Neural progenitor cell (in vitro differentiated cells): ENCODE results near the gene WFIKKN1. TPM values are rescaled to one million over a fixed set of nuclear protein-coding genes. Genes with fewer than 3 reads are reported as not detected.

ENCODE experiments used
- DNase-seq: peaks from one replicate; pipeline ENCODE4 v3.0.0-alpha.2; 2016; ENCODE audit warnings: low spot score
- H2AFZ ChIP-seq: fragments of 200-600 bp; sonication (generic); replicated peaks from 2 replicates; pipeline ENCODE4 v1.6.1; 2016; ENCODE audit warnings: antibody characterized with exemption
- H3F3A ChIP-seq: fragments of 200-600 bp; sonication (generic); 2 replicates; pipeline ENCODE4 v1.6.1; 2016; ENCODE audit warnings: antibody characterized with exemption, low read depth
- H3K27ac ChIP-seq: fragments of 200-600 bp; sonication (generic); 2 replicates; pipeline ENCODE4 v1.5.1; 2016; ENCODE audit warnings: mild to moderate bottlenecking
- H3K27me3 ChIP-seq: fragments of 200-600 bp; sonication (generic); 2 replicates; pipeline ENCODE4 v1.6.1; 2016; ENCODE audit warnings: mild to moderate bottlenecking, moderate library complexity
- H3K36me3 ChIP-seq: fragments of 200-600 bp; sonication (generic); 2 replicates; pipeline ENCODE4 v1.5.1; 2016
- H3K4me1 ChIP-seq: fragments of 200-600 bp; sonication (generic); 2 replicates; pipeline ENCODE4 v1.6.1; 2016; ENCODE audit warnings: mixed run types
- H3K4me2 ChIP-seq: fragments of 200-600 bp; sonication (generic); 2 replicates; pipeline ENCODE4 v1.6.1; 2016
- H3K4me3 ChIP-seq: fragments of 200-600 bp; sonication (generic); 2 replicates; pipeline ENCODE4 v1.5.1; 2016
- H3K79me2 ChIP-seq: fragments of 200-600 bp; sonication (generic); 2 replicates; pipeline ENCODE4 v1.6.1; 2016; ENCODE audit warnings: low read depth
- H3K9ac ChIP-seq: fragments of 200-600 bp; sonication (generic); 2 replicates; pipeline ENCODE4 v1.6.1; 2016
- H3K9me3 ChIP-seq: fragments of 200-600 bp; sonication (generic); 2 replicates; pipeline ENCODE4 v1.5.1; 2016; ENCODE audit warnings: low read depth
- H4K20me1 ChIP-seq: fragments of 200-600 bp; sonication (generic); 2 replicates; pipeline ENCODE4 v1.6.1; 2016; ENCODE audit warnings: low read depth
- H3K27ac Mint-ChIP-seq: 3 replicates; pipeline ENCODE4 v1.8.0; 2021; ENCODE audit warnings: mixed read lengths
- H3K27me3 Mint-ChIP-seq: 2 replicates; pipeline ENCODE4 v1.8.0; 2022; ENCODE audit warnings: low read depth, mild to moderate bottlenecking, inconsistent platforms, moderate library complexity, mixed read lengths; ENCODE audit not compliant: insufficient read depth
- H3K36me3 Mint-ChIP-seq: 3 replicates; pipeline ENCODE4 v1.8.0; 2021; ENCODE audit warnings: mixed read lengths
- H3K4me1 Mint-ChIP-seq: 3 replicates; pipeline ENCODE4 v1.8.0; 2021; ENCODE audit warnings: mixed read lengths
- H3K4me3 Mint-ChIP-seq: 3 replicates; pipeline ENCODE4 v1.8.0; 2021; ENCODE audit warnings: mild to moderate bottlenecking, moderate library complexity, mixed read lengths
- H3K9me3 Mint-ChIP-seq: 3 replicates; pipeline ENCODE4 v1.8.0; 2020; ENCODE audit warnings: mixed read lengths
- CTCF ChIP-seq: fragments of 200-600 bp; sonication (generic); IDR thresholded peaks from 2 replicates; pipeline ENCODE4 v1.5.1; 2017; ENCODE audit warnings: antibody characterized with exemption, mild to moderate bottlenecking
- EZH2 ChIP-seq: fragments of 200-600 bp; sonication (generic); IDR thresholded peaks from 2 replicates; pipeline ENCODE4 v1.6.1; 2017; ENCODE audit warnings: antibody characterized with exemption, mild to moderate bottlenecking, moderate library complexity
- EZH2phosphoT487 ChIP-seq: fragments of 200-600 bp; sonication (generic); IDR thresholded peaks from 2 replicates; pipeline ENCODE4 v1.6.1; 2017; ENCODE audit warnings: antibody characterized with exemption
- total RNA-seq: library from RNA; depleted of rRNA; stranded (reverse); fragments of >200 nt; gene quantifications from 2 replicates; pipeline ENCODE4 v1.2.3, GENCODE V29; 2015; ENCODE audit warnings: low replicate concordance

WFIKKN1 gene
- total RNA-seq, 1 donor from 2014 or later, result 5.9 TPM

DNA sequence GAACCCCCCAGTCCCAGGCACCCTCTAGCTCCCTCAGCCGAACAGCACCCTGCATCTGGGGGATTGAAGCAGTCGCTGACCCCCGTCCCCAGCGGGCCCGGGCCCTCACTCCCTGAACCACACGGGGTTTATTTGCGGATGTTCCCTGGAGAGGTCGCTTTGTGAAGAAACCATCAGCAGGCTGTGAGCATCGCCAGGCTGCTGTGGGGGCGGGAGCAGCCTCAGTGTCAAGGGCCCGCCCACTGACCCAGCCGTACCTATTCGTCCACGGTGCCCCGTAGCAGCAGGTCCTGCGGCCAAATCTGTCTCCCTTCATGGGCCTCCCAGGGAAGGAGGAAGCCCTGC lies 47.3 kb upstream of the WFIKKN1 start:
- no peaks in the 10 kb centered on the region for H3K36me3 Mint-ChIP-seq
- H3K4me3 ChIP-seq, result no peak overlapping the region
- peaks cover 6% of the 10 kb centered on the region for H3K27me3 Mint-ChIP-seq
- H3K4me2 ChIP-seq, result peak overlapping the region; percentile 55
- peaks cover 8% of the 10 kb centered on the region for H3K79me2 ChIP-seq
- H3K27me3 ChIP-seq, result peaks cover 37% of the 10 kb centered on the region
- no peak for DNase-seq
- no peak overlapping the region for H3K27ac Mint-ChIP-seq
- H3K36me3 ChIP-seq, result no peaks in the 10 kb centered on the region
- no peak overlapping the region for H2AFZ ChIP-seq
- no peak for TF ChIP-seq EZH2
- H3K4me3 Mint-ChIP-seq, result no peak overlapping the region
- no peaks in the 10 kb centered on the region for H3K9me3 ChIP-seq
- peaks cover 58% of the 10 kb centered on the region for H4K20me1 ChIP-seq
- H3K9me3 Mint-ChIP-seq, result no peaks in the 10 kb centered on the region
- H3K9ac ChIP-seq, result no peak overlapping the region
- peaks cover 25% of the 10 kb centered on the region for H3F3A ChIP-seq
- H3K4me1 ChIP-seq, result peaks cover 2% of the 10 kb centered on the region
- no peak overlapping the region for H3K27ac ChIP-seq
- peaks cover 13% of the 10 kb centered on the region for H3K4me1 Mint-ChIP-seq

DNA sequence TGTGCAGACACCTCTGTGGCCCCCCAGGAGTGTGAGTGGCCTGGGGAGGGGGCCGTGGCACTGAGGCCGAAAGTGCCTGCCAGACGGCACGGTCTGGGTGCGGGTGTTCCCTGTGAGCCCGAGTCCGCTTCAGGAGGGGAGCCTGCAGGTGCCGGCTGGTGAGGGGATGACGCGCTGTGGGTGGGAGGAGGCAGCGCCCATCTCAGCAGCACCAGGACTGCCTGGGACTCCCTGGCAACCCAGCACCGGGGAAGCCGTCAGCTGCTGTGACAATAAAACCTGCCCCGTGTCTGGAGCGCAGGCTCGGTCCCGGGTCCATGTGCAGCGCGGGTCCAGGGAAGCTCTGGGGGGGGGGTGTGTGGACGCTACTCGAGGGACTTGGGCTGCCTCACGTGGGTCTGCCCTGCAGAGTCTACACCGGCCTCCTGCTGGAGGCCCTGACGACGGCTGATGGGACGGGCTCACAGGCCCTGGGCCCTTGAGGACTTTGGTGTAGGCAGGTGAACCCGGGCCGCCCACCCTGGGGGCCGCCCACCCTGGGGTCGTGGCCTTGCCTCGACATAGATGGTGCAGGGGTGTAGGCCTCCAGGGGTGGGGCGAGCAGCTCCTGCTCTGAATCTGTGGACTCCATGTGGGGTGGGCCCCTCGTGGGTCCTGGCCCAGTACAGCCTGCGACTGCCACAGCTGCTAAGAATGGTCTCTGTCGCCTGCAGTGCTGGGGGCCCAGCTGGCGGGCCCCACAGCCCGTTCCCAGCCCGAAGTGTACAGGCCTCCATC lies 46.8 kb upstream of the WFIKKN1 start:
- no peaks in the 10 kb centered on the region for H3K9me3 Mint-ChIP-seq
- Histone ChIP-seq H3K4me2 (peak overlapping the region; percentile 55), H3K4me3 (no peak overlapping the region), H3F3A (peaks cover 30% of the 10 kb centered on the region), H4K20me1 (peaks cover 55% of the 10 kb centered on the region), H3K27ac (no peak overlapping the region), H3K4me1 (peaks cover 2% of the 10 kb centered on the region), H3K9ac (no peak overlapping the region), H3K27me3 (peaks cover 37% of the 10 kb centered on the region), H3K9me3 (no peaks in the 10 kb centered on the region), H3K36me3 (no peaks in the 10 kb centered on the region), H3K79me2 (peaks cover 9% of the 10 kb centered on the region), H2AFZ (no peak overlapping the region)
- H3K27me3 Mint-ChIP-seq, result peaks cover 6% of the 10 kb centered on the region
- H3K4me1 Mint-ChIP-seq, result peaks cover 14% of the 10 kb centered on the region
- no peaks in the 10 kb centered on the region for H3K36me3 Mint-ChIP-seq
- TF ChIP-seq EZH2phosphoT487 (no peak), CTCF (no peak), EZH2 (no peak)
- H3K4me3 Mint-ChIP-seq, result no peak overlapping the region
- no peak for DNase-seq
- no peak overlapping the region for H3K27ac Mint-ChIP-seq

DNA sequence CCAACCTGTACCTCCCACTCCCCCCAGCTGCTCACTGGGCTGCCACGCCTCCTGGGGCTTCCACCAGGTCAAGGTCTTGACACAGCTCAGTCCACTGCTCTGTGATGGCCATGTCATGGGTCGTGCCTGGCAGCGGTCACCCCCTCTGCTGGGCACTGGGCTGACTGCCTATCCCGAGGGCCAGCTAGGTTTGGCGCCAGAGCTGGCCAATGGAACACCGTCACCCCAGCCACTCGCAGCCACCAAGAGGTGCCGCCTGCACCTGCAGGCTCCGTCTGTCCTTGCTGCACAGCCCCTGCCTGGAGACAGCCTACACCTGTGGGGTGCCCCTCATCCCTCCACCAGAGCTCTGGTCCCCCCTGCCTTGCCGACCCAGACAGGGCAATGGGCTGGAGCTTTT lies 45.4 kb upstream of the WFIKKN1 start:
- Histone ChIP-seq H3K36me3 (no peaks in the 10 kb centered on the region), H2AFZ (no peak overlapping the region), H3F3A (peaks cover 30% of the 10 kb centered on the region), H3K27me3 (peaks cover 37% of the 10 kb centered on the region), H3K4me2 (no peak overlapping the region), H4K20me1 (peaks cover 53% of the 10 kb centered on the region), H3K79me2 (peaks cover 10% of the 10 kb centered on the region), H3K27ac (no peak overlapping the region), H3K4me3 (no peak overlapping the region), H3K9me3 (no peaks in the 10 kb centered on the region), H3K9ac (no peak overlapping the region), H3K4me1 (peaks cover 2% of the 10 kb centered on the region)
- Mint-ChIP-seq H3K4me1 (peaks cover 14% of the 10 kb centered on the region), H3K36me3 (no peaks in the 10 kb centered on the region), H3K27me3 (peaks cover 6% of the 10 kb centered on the region), H3K27ac (no peak overlapping the region), H3K9me3 (no peaks in the 10 kb centered on the region), H3K4me3 (peak overlapping the region; percentile 59)
- peak; percentile 56 for DNase-seq
- TF ChIP-seq CTCF, result peak; percentile 11
- TF ChIP-seq EZH2, result no peak

DNA sequence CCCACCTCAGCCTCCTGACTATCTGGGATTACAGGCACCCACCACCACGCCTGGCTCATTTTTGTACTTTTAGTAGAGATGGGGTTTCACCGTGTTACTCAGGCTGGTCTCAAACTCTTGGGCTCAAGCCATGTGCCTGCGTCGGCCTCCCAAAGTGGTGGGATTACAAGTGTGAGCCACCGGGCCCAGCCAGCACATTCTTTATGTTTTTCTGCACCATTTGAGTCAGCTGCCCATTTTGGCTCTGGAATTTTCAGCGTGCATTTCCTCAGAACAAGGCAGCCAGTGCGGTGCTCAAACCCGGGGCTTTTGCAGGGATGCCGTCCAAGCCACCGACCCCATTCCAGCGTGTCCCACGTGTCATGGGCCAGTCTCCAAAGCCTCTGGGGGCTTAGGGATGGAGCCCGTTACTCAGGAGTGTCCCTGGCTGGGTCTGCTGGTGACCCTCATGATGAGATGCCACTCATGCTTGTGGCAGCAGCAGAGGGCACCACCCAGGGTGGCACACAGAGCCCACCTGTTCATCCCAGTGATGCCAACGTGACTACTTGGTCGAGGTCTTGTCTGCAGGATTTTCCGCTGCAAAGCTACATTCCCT lies 44.6 kb upstream of the WFIKKN1 start:
- no peak for DNase-seq
- no peak for TF ChIP-seq CTCF
- TF ChIP-seq EZH2phosphoT487, result no peak
- TF ChIP-seq EZH2, result no peak
- H3K4me2 ChIP-seq, result no peak overlapping the region
- H3K27me3 ChIP-seq, result peaks cover 44% of the 10 kb centered on the region
- H3K9ac ChIP-seq, result no peak overlapping the region
- no peak overlapping the region for H3K4me3 ChIP-seq
- no peaks in the 10 kb centered on the region for H3K36me3 ChIP-seq
- peaks cover 30% of the 10 kb centered on the region for H3F3A ChIP-seq
- Mint-ChIP-seq H3K4me1 (peaks cover 21% of the 10 kb centered on the region), H3K4me3 (peak overlapping the region; percentile 67), H3K9me3 (no peaks in the 10 kb centered on the region), H3K36me3 (peaks cover 2% of the 10 kb centered on the region), H3K27ac (no peak overlapping the region), H3K27me3 (peaks cover 12% of the 10 kb centered on the region)
- no peaks in the 10 kb centered on the region for H3K9me3 ChIP-seq
- H3K27ac ChIP-seq, result no peak overlapping the region
- H2AFZ ChIP-seq, result no peak overlapping the region
- peaks cover 6% of the 10 kb centered on the region for H3K4me1 ChIP-seq
- peaks cover 59% of the 10 kb centered on the region for H4K20me1 ChIP-seq
- peaks cover 18% of the 10 kb centered on the region for H3K79me2 ChIP-seq
